DND-41 (cell line): ENCODE results near the gene RYR2.
"Not testable (repeated sequence)": the region's sequence is repeated elsewhere in the genome, so short reads cannot be mapped to it uniquely, and the experiment has no call there.

Experiments used
- EZH2 ChIP-seq: IDR thresholded peaks from 3 replicates; pipeline ENCODE4 v1.6.1; 2012; ENCODE audit warnings: borderline replicate concordance, low read depth, mild to moderate bottlenecking, moderate library complexity, low read length, inconsistent platforms; ENCODE audit not compliant: severe bottlenecking
- TF ChIP-seq, protein P1 (sequence below): IDR thresholded peaks from 2 replicates; pipeline ENCODE4 v1.5.1; 2012; ENCODE audit warnings: borderline replicate concordance, low read length, moderate library complexity, mild to moderate bottlenecking; ENCODE audit not compliant: poor library complexity, severe bottlenecking; ENCODE audit errors: extremely low read depth

GRCh38 chr1:237151979-237152378 is 110.0 kb downstream of the RYR2 start:
- TF ChIP-seq, protein P1, sequence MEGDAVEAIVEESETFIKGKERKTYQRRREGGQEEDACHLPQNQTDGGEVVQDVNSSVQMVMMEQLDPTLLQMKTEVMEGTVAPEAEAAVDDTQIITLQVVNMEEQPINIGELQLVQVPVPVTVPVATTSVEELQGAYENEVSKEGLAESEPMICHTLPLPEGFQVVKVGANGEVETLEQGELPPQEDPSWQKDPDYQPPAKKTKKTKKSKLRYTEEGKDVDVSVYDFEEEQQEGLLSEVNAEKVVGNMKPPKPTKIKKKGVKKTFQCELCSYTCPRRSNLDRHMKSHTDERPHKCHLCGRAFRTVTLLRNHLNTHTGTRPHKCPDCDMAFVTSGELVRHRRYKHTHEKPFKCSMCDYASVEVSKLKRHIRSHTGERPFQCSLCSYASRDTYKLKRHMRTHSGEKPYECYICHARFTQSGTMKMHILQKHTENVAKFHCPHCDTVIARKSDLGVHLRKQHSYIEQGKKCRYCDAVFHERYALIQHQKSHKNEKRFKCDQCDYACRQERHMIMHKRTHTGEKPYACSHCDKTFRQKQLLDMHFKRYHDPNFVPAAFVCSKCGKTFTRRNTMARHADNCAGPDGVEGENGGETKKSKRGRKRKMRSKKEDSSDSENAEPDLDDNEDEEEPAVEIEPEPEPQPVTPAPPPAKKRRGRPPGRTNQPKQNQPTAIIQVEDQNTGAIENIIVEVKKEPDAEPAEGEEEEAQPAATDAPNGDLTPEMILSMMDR = not testable (repeated sequence)
- not testable (repeated sequence) for TF ChIP-seq EZH2
